Stimulated activated CD4-positive, alpha-beta T cell treated with anti-CD3 and anti-CD28 coated beads, Interleukin-2, amount 100 ng/mL, for 24 hours (primary cell): ENCODE measurements around the gene C1QTNF6.
"Not testable (repeated sequence)": the region's sequence is repeated elsewhere in the genome, so short reads cannot be mapped to it uniquely, and the experiment has no call there.

Experiments used
- DNase-seq, 2 donors: peaks; one replicate each; pipeline ENCODE4 v3.0.0-alpha.2; 2020

Gene C1QTNF6

DNA sequence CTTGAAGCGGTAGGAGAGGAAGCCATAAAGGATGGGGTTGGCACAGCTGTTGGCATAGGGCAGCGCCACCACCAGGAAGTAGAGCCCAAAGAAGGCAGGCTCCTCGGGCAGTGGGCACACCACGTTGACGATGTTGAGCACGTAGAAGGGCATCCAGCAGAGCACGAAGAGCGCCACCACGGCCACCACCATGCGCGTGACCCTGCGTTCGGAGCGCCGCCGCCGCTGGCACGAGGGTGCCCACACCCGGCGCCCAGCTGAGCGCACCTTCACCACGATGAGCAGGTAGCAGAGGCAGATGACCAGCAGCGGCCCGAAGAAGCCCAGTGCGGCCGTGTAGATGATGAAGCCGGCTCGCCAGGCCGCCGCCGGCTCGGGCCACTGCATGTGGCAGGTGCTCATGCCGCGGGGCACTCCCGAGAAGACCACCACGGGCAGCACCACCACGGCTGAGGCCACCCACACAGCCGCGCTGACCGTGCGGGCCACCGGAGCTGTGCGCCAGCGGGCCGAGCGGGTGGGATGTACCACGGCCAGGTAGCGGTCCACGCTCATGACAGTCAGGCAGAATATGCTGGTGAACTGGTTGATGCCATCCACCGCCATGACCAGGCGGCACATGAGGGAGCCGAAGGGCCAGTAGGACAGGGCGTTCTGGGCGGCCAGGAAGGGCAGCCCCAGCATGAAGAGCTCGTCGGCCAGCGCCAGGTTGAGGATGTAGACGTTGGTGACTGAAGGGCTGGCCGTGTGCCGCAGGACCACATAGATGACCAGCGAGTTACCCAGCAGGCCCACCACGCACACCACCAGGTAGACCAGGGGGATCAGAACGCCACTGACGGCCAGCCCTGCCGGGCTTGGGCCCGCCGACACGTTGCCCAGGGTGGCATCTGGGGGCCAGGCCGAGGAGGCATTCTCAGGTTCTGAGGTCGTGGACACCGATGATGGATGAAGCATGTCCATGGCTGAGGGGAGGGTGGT is 19.1 kb upstream of the C1QTNF6 start:
- DNase-seq, result no peak

DNA sequence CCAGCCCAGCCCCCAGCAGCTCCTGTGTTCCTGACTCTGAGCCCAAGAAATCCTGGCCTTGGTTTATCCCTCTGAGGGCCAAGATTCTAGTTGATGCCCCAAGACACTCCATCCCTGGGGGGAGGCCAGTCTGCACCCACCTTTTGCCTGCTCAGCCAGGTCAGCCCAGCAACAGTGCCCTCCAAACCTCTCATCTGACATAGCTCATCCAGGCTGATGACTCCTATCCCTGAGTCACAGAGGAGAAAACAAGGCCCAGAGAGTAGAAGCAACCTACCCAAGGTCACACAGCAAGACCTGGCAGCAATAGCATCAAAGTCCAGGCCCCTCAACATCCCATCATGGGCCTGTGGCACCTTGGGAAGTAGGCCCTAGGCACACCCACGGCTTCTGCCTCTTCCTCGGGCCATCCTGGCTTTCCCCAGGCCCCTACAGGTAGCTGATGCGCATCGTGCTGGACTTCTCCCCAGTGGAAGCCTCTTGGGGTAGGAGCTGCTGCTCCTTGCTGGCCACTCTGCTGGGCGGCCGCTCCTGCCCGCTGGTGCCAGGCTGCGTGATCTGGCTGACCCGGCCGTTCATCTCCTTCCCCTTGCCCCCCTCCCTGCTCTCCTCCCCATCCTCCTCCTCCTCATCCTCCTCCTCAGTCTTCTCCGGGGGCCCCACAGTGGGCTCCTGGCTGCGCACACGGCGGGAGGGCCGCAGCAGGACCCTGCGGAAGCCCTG is 18.2 kb upstream of the C1QTNF6 start:
- no peak for DNase-seq

DNA sequence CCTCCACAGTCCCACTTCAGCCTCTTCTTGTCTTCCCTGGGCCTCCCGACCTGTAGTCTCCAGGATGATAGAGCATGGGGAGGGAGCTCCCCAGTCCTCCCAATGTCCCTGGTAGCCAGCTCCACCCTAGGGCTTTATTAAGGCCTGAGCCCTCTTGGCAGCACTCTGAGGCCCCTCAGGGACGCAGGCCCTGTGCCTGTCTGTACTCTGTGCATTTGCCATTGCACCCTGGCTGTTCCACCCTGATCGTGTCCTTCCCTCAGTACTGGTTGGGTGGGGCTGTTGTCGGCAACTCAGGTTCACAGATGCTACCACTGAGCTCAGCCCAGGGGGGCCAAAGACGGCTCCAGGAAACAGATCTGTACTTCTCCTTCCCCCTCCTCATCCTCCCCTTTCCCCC is 17.0 kb upstream of the C1QTNF6 start:
- DNase-seq, result no peak

DNA sequence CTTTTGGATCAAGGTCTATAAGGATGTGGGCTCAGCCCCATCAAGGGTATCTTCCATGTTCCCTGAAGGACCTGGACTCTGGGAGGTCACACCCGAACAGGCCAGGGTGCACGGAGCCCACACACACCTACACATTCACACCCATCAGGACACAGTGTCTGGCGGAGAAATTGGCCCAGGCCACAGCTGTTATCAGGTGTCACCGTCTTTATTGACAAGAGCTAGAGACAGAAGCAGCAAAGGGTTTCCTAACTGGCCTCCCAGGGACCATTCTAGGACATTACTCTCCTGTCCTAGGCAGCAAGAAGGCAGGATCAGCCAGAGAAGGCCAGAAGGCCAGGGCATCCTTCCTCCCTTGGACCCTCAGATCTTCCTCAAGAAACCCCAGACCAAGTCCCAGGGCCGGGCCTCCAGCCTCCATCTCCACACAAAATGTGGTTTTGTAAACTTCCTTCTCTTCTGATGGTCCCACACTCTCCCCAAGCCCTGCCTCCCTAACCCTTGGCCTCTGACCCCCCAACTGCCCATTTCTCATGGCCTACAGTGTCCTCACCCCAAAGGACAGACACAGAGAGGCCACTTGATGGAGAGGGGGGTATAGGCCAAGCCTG is 16.1 kb upstream of the C1QTNF6 start:
- DNase-seq, result no peak

DNA sequence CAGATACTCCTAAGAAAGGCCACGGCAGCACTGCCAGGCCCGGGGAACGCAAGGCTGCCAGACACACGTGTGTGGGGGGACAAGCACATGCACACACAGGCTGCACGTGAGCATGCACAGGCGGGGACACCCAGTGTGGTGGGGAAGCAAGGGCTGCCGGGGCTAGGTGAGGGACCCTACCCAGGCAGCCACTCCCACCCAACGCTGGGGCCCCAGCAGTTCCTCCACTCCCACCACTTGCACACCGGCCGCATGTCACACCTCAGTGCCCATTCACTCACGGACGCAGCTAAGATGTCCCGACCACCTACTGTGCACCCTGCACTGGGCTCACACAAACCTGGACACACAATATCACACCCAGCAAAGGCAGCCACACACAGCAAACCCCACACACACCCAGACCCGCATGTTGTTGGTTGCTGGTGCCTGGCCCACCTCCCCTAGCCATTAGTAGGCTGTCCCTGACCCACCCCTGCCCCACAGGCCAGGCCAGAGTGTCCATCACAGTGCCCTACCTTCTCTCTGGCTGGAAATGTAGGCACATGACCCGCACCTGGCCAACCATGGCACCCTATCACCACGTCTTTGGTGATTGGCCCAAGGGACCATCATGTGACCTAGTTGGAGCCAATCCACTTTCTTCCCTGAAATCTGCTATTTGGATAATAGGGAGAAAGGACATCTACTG is 15.5 kb upstream of the C1QTNF6 start:
- DNase-seq, result no peak

DNA sequence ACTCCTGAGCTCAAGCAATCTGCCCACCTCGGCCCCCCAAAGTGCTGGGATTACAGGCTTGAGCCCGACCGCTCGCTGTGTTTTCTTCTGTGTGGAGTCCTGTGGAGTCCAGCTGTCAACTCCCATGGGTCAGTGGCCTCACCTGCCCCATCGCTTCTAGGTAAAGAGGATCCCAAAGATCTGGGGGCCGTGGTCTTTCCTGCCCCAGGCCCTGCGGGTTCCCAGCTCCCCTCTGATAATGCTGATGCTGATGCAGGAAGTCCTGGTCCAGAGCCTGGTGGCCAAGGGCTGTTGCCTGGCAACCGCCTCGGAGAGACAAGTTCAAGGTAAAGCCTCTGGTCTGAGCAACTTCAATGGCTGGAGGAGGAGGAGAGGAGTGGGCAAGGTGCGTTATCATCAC is 14.7 kb upstream of the C1QTNF6 start:
- no peak for DNase-seq

DNA sequence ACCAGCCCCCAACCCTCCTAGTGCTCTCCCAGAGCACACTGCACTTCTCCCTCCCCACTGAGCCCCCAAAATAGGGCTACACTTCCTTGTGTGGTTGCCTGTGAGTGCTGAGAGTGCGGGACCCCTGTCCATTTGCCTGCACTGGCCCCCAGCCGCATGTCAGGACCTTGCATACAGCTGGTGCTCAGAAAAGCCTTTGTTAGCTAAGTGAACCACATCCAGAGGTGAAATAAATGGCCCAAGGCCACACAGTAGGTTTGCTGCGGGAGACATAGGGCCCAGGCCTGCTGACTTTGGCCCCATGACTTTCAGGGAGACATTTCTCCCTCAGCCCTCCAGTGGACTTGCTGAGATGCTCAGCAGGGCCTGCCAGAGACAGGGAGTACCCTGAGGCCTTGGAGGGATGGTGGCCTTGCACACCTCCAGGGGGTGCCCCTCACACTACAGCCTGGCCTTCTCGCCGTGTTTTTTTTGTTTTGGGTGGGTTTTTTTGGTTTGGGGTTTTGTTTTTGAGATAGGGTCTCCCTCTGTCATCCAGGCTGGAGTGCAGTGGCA is 14.0 kb upstream of the C1QTNF6 start:
- no peak for DNase-seq

DNA sequence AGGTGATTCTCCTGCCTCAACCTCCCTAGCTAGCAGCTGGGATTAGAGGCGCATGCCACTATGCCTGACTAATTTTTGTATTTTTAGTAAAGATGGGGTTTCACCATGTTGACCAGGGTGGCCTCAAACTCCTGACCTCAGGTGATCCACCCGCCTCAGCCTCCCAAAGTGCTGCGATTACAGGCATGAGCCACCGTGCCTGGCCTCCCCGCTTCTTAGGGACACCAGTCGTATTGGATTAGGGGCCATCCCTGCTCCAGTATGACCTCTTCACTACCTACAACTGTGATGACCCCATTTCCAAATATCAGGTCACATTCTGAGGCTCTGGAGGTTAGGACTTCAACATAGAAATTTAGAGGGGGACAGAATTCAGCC is 13.4 kb upstream of the C1QTNF6 start:
- DNase-seq, result not testable (repeated sequence)

DNA sequence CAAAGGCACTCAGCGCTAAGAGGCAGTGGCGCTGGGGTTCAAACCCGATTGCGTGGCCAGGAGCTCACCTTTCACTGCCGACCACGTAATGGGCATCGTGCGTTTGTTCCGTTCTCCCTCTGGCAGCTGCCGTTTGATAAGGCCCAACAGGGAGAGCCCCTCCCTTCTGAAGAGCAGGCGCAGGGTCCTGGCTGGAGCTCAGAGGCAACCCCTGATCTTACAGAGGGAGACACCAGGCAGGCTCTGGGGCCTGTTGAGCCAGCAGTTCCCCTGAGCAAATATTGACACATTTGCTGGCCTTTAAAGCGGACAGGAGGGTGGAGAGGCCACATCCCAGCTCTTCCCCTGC is 11.7 kb upstream of the C1QTNF6 start:
- no peak for DNase-seq

DNA sequence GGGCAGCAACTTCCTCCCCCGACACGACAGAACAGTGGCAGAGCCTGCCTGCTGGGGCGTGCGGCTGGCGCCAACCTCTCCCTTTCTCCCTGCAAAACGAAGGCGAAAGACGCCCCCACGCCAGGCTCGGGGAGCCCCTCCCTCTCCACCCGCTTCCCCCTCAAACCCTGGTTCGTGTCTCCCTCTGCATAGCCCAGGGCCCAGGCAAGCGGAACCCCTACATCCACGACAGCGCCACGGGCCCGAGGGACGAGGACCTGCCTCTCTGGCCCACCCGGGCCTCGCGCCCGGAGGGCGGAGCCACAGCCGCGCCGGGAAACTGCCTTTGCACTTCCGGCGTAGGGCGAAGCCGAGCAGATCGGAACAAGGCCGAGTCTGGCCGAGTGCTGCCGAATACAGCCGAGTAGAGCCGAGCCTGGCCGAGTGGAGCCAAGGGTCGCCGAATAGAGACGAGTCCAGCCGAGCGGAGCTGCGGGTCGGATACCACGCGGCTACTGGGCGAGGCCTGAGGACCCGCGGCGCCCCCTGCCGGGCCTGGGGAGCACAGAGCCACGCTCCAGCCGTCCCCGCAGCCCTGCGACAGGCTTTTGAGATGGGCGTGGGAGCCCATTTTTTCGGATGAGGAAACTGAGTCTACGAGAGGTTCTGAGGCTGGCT is 11.2 kb upstream of the C1QTNF6 start:
- peak; percentile 99 to 100 for DNase-seq

DNA sequence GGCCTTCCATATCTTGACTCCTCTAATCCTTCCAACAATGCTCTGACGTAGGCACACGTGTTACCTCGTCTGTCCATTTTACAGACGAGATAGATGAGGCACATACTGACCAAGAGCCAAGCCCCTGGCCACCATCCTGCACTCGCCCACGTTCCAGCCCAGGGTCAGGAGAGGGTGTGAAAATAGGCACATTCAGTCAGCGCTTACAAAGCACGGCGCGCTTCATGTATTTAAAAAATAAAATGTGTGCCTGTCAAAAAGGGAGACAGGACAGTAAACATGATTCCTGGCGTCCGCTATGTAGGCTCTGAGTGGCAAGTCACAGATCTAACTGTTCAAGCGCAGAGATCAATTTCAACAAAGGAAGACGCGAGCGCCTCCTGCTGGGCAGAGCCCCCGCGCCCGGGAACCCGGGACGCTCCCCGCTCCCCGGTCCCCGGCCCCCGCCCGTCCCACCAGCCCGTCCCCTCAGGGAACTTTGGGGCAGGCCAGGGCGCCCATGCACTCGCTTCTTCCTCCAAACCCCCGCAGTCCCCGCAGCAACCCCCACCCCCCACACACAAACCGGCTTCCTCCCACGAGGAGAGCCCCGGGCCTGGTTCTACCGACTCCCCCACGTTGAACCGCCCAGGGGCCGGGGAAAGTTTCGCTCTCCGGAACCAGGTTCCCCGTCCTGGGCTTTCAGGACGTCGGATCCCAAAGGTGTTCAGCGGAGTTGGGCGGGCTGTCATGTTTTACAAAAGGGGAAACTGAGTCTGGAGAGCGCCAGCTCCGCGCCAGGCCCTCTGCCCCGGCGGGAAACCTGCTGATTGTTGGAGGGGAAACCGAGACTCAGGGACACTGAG is 10.4 kb upstream of the C1QTNF6 start:
- peak; percentile 97 to 98 for DNase-seq

DNA sequence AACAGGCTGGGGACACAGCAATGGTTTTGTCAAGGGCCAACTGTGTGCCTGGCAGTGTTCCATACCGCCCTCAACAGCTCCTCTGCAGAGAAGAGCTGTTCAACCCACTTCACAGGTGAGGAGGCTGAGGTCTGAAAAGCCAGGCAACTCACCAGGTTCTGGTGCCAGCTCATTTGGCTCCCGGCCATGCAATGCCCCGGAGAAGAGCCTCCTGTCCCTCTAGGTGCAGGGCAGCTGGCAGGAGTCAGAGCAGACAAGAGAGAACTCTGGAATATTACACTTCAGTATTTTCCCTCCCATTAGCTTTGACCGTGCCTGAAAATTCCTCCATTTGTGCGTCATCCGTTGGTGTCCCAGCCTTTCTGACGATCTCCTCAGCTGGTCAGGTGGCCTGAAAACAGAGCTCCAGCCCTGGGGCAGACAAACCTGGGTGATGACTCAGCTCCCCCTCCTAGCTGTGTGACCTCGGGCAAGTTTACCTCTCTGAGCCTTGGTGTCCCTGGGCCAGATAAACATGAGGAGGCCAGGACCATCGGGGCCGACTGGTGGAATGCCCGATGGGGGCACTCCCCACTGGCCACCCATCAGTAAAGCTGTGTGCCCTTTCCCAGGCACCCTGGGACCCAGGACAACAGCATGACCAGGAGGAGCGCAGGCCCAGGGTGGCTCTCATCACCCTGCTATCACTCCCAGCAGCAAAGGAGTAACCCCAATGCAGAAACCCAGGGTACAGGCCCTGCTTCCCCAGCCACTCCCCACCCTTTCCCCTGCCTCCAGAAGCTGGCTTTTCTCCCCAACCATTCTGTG is 9.6 kb upstream of the C1QTNF6 start:
- no peak for DNase-seq

DNA sequence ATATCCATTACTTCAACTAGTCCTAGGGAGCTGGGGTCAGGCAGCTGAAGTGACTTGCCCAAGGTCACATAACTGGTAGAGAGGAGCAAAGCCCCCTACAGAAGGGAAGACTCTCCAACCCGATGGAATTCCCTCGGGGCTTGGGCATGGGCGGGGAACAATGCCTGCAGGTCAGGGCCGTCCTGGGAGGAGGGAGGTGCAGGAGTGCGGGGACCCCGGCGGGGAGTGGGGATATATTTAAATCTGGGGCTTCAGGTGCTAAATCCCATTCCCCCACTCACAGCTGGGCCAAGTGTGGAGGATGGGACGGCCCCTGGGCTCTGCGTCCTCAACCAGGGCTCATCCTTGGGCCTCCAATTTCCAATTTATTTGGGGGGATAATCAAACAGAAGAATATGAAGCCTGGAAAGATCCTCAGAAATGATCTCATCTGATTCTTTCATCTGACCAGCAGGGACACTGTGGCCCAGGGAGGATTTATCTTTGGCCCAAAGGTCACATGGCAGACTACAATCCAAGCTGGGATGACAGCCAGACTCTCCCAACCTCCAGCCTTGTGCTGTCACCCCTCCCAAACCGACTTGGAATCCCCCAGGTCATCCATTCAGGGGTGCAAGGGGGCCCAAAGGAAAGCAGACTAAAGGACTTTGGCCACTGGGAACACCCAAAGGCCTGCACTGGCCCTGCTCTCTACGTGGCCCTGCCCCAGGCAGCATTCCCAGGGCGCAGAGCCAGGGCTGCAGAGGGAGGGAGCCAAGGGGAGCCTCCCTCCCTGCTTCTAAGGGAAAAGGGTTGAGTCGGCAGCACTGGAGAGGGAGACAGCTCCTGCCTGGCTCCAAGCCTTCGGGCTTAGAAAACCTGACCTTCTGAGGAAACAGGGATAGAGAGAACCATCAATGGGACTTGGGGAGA is 8.7 kb upstream of the C1QTNF6 start:
- DNase-seq, result no peak

DNA sequence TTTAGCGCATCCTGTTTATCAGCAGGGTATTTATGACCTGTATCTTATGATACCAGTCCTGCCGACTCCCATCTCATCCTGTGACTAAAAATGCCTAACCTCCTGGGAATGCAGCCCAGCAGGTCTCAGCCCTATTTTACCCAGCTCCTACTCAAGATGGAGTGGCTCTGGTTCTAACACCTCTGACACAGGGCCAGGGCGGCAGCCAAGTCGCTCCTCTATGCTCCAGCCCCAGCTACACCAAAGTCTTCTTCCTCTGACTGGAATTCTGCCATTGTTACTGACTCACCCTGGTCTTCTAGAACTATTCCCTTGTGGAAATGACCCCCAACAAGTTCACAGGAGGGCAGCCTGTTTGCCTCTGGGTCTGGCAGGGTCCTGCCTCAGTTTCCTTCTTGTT is 7.9 kb upstream of the C1QTNF6 start:
- DNase-seq, result no peak

DNA sequence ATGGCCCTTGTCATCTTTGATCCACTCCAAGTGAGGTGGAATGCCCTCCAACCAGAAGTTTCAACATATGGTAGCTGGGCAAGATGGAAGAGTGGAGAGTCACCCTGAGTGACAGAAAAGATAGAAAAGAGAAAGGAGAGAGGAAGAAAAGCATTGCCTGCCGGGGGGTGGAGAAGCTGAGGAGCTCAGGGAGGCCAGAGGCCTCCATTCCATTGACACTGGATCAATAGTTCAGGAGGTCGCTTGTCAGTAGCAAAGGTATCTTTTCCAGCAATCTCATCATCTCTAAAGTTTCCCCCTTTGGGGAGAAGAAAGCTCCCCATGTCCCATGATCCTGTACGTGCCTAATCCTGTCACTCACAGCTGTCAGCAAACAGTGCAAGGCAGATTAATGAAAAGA is 6.7 kb upstream of the C1QTNF6 start:
- no peak for DNase-seq

DNA sequence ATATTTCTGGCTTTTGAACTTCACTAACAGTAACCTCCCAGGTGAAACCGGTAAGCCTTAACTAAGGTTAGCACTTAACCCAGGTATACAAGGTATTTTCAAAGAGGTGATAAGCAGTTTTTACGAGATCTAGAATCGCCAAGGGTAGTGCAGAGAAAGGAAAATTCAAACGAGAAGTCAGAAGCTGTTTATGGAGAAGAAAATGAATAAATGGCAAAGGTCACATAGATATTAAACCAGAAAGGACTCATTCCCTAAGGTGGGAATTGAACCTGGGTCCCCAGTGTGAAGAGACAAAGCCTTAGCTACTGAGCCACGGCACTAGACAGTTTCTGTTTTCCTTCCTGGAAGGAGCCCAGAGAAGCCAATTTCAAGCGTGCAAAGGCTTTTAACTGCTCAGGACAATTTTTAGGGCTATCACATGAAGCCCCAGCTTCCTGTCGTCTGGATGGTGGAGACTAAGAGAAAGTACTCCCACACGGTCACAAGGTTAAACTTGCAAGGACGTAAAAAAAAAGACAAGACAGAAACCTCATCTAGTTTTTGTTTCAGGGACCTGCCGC is 5.7 kb upstream of the C1QTNF6 start:
- peak; percentile 58 to 63 for DNase-seq

DNA sequence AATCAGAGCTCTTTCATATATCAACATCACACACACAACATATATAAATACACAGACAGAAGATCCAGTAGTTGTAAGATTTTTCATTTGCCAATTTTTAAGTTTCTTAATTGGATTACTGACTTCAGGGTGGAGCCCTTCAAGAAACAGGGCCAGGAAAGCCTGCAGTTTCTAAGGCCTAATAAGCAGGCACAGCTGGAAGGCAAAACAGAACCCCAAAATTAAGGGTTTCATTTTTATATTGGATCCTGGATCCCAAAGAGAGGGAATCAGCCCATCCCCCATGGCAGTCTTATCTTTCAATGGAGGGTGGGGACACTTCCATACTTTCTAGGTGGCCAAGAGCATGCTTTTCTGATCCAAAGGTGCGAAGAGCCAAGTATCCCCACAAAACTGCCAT is 4.7 kb upstream of the C1QTNF6 start:
- no peak for DNase-seq

DNA sequence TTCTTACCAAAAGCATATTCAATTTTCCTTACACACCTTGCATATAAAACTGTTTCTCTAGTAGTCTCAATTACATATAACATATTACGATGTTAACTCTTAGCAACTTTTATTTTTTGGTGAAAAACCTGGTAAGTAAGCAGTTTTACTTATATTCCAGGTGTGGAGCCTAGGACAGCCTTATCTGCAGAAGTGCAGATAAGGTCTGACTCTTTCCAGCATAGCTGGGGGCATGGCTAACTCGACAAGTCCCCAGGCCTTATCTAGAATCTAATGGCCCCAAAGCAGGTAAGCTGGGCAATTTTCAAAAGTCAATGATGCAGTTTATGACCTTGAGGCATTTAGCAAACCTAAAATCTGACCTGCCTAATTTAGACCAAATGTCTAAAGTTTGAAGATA is 4.2 kb upstream of the C1QTNF6 start:
- no peak for DNase-seq

DNA sequence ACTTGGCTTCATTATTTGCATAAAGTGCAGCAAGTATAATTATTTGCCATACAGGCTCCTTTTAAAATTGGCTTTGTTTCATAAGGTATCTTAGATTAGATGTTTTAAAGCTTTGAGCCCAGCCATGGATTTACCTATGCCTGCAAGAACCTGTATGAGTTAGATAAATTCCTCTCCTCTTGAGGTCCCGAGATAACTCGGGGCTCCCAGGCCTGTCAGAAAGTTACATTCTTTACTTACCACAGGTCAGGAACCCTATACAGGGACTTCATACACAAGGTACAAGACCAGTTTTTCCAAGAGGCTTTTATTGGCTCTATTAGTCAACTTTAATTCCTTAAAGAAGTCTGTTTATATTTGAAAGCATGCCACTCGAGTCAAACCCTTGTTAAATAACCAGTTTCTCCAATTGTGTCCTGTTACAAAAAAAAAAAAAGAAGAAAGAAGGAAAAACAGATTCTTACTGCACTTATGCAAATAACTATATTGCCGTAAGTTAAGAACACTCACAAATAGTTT is 2.3 kb upstream of the C1QTNF6 start:
- no peak for DNase-seq
